HepG2 (cell line): ENCODE results near the gene NDUFS4. TPM values are rescaled to one million over a fixed set of nuclear protein-coding genes. Genes with fewer than 3 reads are reported as not detected.

Source experiments
- ATAC-seq: fragments of 200-7000 bp; cut with Tn5 transposase; 3 replicates; pipeline ENCODE4 v1.9.1; 2020; ENCODE audit warnings: mild to moderate bottlenecking, moderate library complexity
- BruUV-seq: library from RNA; stranded (reverse); fragments of 400-500 nt; replicated peaks from 2 replicates; lab custom pipeline; 2021; lab: Mats Ljungman, UMichigan
- CTCF ChIA-PET: fragments of 300-600 bp; formaldehyde crosslinking; extraction: SDS; loops from one replicate; lab custom pipeline; 2021; ENCODE audit warnings: low total read pairs, inconsistent platforms, low intra/inter-chr PET ratio; lab: Yijun Ruan, JAX
- POLR2A ChIA-PET: fragments of 350-600 bp; sonication (Branson Sonifier 250); formaldehyde crosslinking; loops from one replicate; lab custom pipeline; 2020; ENCODE audit warnings: antibody characterized with exemption, inconsistent platforms; lab: Yijun Ruan, JAX
- DNase-seq: peaks from one replicate; pipeline ENCODE4 v3.0.0-alpha.2; 2015; ENCODE audit warnings: low spot score
- FAIRE-seq: peaks from 3 replicates; lab custom pipeline; 2011; peaks lifted over from hg19 to GRCh38; lab: Jason Lieb, UNC
- H2AFZ ChIP-seq: one replicate; pipeline ENCODE4 v1.6.1; 2011; ENCODE audit warnings: low read length, inconsistent platforms
- H3K27ac ChIP-seq: fragments of 300-600 bp; 3 replicates; pipeline ENCODE4 v1.8.0; 2011; ENCODE audit warnings: mixed run types, mild to moderate bottlenecking, mixed read lengths, low read length, inconsistent platforms; ENCODE audit not compliant: insufficient read depth; ENCODE audit errors: extremely low read length
- H3K27me3 ChIP-seq, 2 experiments: fragments of 200-600 bp in 1 of 2; 2 replicates in 1 of 2; 3 replicates in 1 of 2; pipeline versions ENCODE4 v1.6.0 to v1.8.0; 2011; ENCODE audit warnings: low read length in 2 of 2, mild to moderate bottlenecking in 2 of 2, moderate library complexity in 2 of 2, inconsistent platforms in 1 of 2; ENCODE audit not compliant: insufficient read depth in 2 of 2, control insufficient read depth in 1 of 2
- H3K36me3 ChIP-seq, 2 experiments: fragments of 200-600 bp in 1 of 2; replicated peaks in 1 of 2; 2 replicates in 1 of 2; 3 replicates in 1 of 2; pipeline versions ENCODE4 v1.5.1 to v1.8.0; 2011; ENCODE audit warnings: low read length in 2 of 2, inconsistent platforms in 1 of 2; ENCODE audit not compliant: insufficient read depth in 2 of 2, control insufficient read depth in 1 of 2
- H3K4me1 ChIP-seq: 2 replicates; pipeline ENCODE4 v1.5.1; 2012; ENCODE audit warnings: low read length, inconsistent platforms; ENCODE audit not compliant: insufficient read depth
- H3K4me2 ChIP-seq: 2 replicates; pipeline ENCODE4 v1.6.0; 2011; ENCODE audit warnings: low read depth, low read length, inconsistent platforms
- H3K4me3 ChIP-seq, 3 experiments: fragments of 200-600 bp in 1 of 3; sonication (generic), shearing (Covaris generic) in 1 of 3; replicated peaks in 1 of 3; 2 replicates each; pipeline ENCODE4 v1.5.1; 2011 to 2016; ENCODE audit warnings: low read length in 3 of 3, inconsistent platforms in 2 of 3, low read depth in 2 of 3, mild to moderate bottlenecking in 2 of 3, control low read depth in 1 of 3, mixed read lengths in 1 of 3; ENCODE audit not compliant: insufficient read depth in 1 of 3
- H3K79me2 ChIP-seq: one replicate; pipeline ENCODE4 v1.6.1; 2011; ENCODE audit warnings: low read length, inconsistent platforms; ENCODE audit not compliant: insufficient read depth
- H3K9ac ChIP-seq: 2 replicates; pipeline ENCODE4 v1.6.0; 2011; ENCODE audit warnings: mild to moderate bottlenecking, low read depth, low read length, inconsistent platforms; ENCODE audit not compliant: insufficient read depth
- H3K9me3 ChIP-seq: 2 replicates; pipeline ENCODE4 v1.5.1; 2012; ENCODE audit warnings: mild to moderate bottlenecking, low read length
- H4K20me1 ChIP-seq: 2 replicates; pipeline ENCODE4 v1.6.0; 2011; ENCODE audit warnings: inconsistent platforms, mild to moderate bottlenecking, low read length, moderate library complexity; ENCODE audit not compliant: insufficient read depth
- AGO1 ChIP-seq: fragments of 200-400 bp; formaldehyde crosslinking; IDR thresholded peaks from 2 replicates; pipeline ENCODE4 v1.6.1; 2017; ENCODE audit warnings: mild to moderate bottlenecking, low read depth, low read length, moderate library complexity; ENCODE audit not compliant: poor library complexity, severe bottlenecking
- E2F5 ChIP-seq: sonication (generic); formaldehyde crosslinking; conservative IDR thresholded peaks from 2 replicates; pipeline ENCODE4 v1.4.0; 2020; ENCODE audit warnings: missing genetic modification reagents
- GFI1 ChIP-seq: sonication (generic); formaldehyde crosslinking; IDR thresholded peaks from 2 replicates; pipeline ENCODE4 v1.5.0; 2020; ENCODE audit warnings: missing genetic modification reagents, mild to moderate bottlenecking, borderline replicate concordance
- HMG20B ChIP-seq: conservative IDR thresholded peaks from 2 replicates; pipeline ENCODE4 v1.6.1; 2016; ENCODE audit warnings: missing genetic modification reagents, missing compliant biosample characterization
- MED8 ChIP-seq: sonication (generic); formaldehyde crosslinking; IDR thresholded peaks from 2 replicates; pipeline ENCODE4 v1.8.1; 2023; ENCODE audit warnings: mild to moderate bottlenecking, missing genetic modification reagents; ENCODE audit not compliant: insufficient replicate concordance
- MTERF4 ChIP-seq: sonication (generic); formaldehyde crosslinking; IDR thresholded peaks from 2 replicates; pipeline ENCODE4 v1.8.0; 2023; ENCODE audit warnings: mild to moderate bottlenecking, missing genetic modification reagents
- PPARG ChIP-seq: conservative IDR thresholded peaks from 2 replicates; pipeline ENCODE4 v1.6.1; 2016; ENCODE audit warnings: missing biosample characterization, missing genetic modification reagents
- SCMH1 ChIP-seq: sonication (generic); formaldehyde crosslinking; IDR thresholded peaks from 2 replicates; pipeline ENCODE4 v1.9.0; 2021; ENCODE audit warnings: missing genetic modification reagents, mild to moderate bottlenecking, borderline replicate concordance
- SKIL ChIP-seq: sonication (generic); formaldehyde crosslinking; IDR thresholded peaks from 2 replicates; pipeline ENCODE4 v1.8.0; 2022; ENCODE audit warnings: missing genetic modification reagents, mild to moderate bottlenecking, moderate library complexity, borderline replicate concordance
- SMC3 ChIP-seq: IDR thresholded peaks from 2 replicates; pipeline ENCODE4 v1.6.1; 2011; ENCODE audit warnings: low read length, improper control_type of control experiment
- TSC22D2 ChIP-seq: sonication (generic); formaldehyde crosslinking; IDR thresholded peaks from 2 replicates; pipeline ENCODE4 v1.5.1; 2020; ENCODE audit warnings: missing genetic modification reagents, mild to moderate bottlenecking, borderline replicate concordance
- ZNF230 ChIP-seq: sonication (generic); formaldehyde crosslinking; IDR thresholded peaks from 2 replicates; pipeline ENCODE4 v1.4.0; 2020; ENCODE audit warnings: mild to moderate bottlenecking, missing genetic modification reagents
- ZNF30 ChIP-seq: sonication (generic); formaldehyde crosslinking; IDR thresholded peaks from 2 replicates; pipeline ENCODE4 v1.5.0; 2020; ENCODE audit warnings: mild to moderate bottlenecking, missing genetic modification reagents
- ZNF598 ChIP-seq: sonication (generic); formaldehyde crosslinking; IDR thresholded peaks from 2 replicates; pipeline ENCODE4 v1.5.1; 2020; ENCODE audit warnings: mild to moderate bottlenecking, missing genetic modification reagents, borderline replicate concordance
- ZNF652 ChIP-seq: IDR thresholded peaks from 2 replicates; pipeline ENCODE4 v1.6.1; 2016; ENCODE audit warnings: low read depth, borderline replicate concordance
- WGBS: methylation state at CpG from one replicate; pipeline ENCODE4 v1.1.6; 2017; ENCODE audit warnings: low lambda C conversion rate; 5-methylcytosine and 5-hydroxymethylcytosine counted together
- in situ Hi-C: cut with HindIII; loops from 2 replicates; pipeline ENCODE4 v1.10.0; 2017; ENCODE audit warnings: low pct_unique_long_range_greater_than_20kb; ENCODE audit not compliant: extremely low pct_ligation_motif_present
- intact Hi-C: fragments of 100-400 bp; cut with micrococcal nuclease; formaldehyde crosslinking; loops from one replicate; pipeline ENCODE4 v1.10.0; 2022; ENCODE audit not compliant: unreplicated experiment
- polyA plus RNA-seq, 8 experiments: library from polyadenylated mRNA; depleted of rRNA in 3 of 8; stranded (reverse) in 7 of 8; unstranded in 1 of 8; fragments of >200 nt; fragmentation: Illumina TruSeq in 4 of 8; extraction: Trizol in 4 of 8; gene quantifications; 2 replicates each; pipeline versions ENCODE4 v1.2.1 to v1.2.3, GENCODE V29; 2011 to 2016; ENCODE audit warnings: low read depth in 4 of 8, missing spikeins in 1 of 8, mixed read lengths in 1 of 8; ENCODE audit not compliant: insufficient read depth in 1 of 8
- total RNA-seq, 5 experiments: library from RNA; depleted of rRNA; stranded (reverse); fragments of >200 nt; fragmentation: Illumina TruSeq; extraction: Trizol; gene quantifications; 2 replicates each; pipeline ENCODE4 v1.2.3, GENCODE V29; 2016; ENCODE audit warnings: low read depth in 1 of 5

NDUFS4 gene
- total and polyA plus RNA-seq, 2 of the 13 experiments (the other 11 are each of a cell fraction or from before 2014, with no cell fraction given) = 121 to 126 TPM

- TF ChIP-seq SCMH1 (CRISPR knock-in tag) (no peak), E2F5 (no peak), HMG20B (CRISPR knock-in tag) (no peak), MTERF4 (CRISPR knock-in tag) (no peak), ZNF230 (no peak), SKIL (CRISPR knock-in tag) (no peak), TSC22D2 (no peak), ZNF598 (CRISPR knock-in tag) (no peak), MED8 (CRISPR knock-in tag) (no peak), PPARG (CRISPR knock-in tag) (no peak)
These were observed 8.4 kb downstream of the NDUFS4 start (continued) for GRCh38 chr5:53568871-53569270.

- in situ Hi-C loops = no loop called here
- Histone ChIP-seq H3K9ac (no peak overlapping the region), H2AFZ (no peak overlapping the region), H3K4me2 (no peak overlapping the region), H3K36me3 (no peaks in the 10 kb centered on the region; a peak in 1 of 5 replicates), H3K4me3 (no peak overlapping the region), H3K79me2 (peaks cover 89% of the 10 kb centered on the region), H4K20me1 (peaks cover 13% of the 10 kb centered on the region; the same call in 1 of the 2 replicates), H3K27me3 (no peaks in the 10 kb centered on the region), H3K27ac (no peak overlapping the region), H3K4me1 (peaks cover 15% of the 10 kb centered on the region), H3K9me3 (no peaks in the 10 kb centered on the region)
- DNase-seq (no peak), ATAC-seq (no peak), FAIRE-seq (no peak)
- ChIA-PET POLR2A (no interaction called here), CTCF (no interaction called here)
- intact Hi-C loops = no loop called here
- WGBS = 55% methylated on average over 4 of the region's 4 CpGs
- peak; percentile 68 for TF ChIP-seq ZNF652 (CRISPR knock-in tag)
- no peak for TF ChIP-seq GFI1 (CRISPR knock-in tag)
- TF ChIP-seq SMC3 = no peak
- TF ChIP-seq AGO1 = no peak
- TF ChIP-seq ZNF30 (CRISPR knock-in tag) = no peak
- no TSS peak for BruUV-seq
These were observed 9.0 kb downstream of the NDUFS4 start for GRCh38 chr5:53569453-53569852.
